HEK293 (cell line): ENCODE measurements around the gene SYTL1.
A peak's percentile ranks its signal among the peaks of the same experiment; 100 is the strongest.

ENCODE experiments used
- CTCF ChIA-PET: fragments of 350-600 bp; formaldehyde crosslinking; extraction: SDS; loops from one replicate; lab custom pipeline; 2021; ENCODE audit warnings: antibody characterized with exemption; lab: Yijun Ruan, JAX
- POLR2A ChIA-PET: fragments of 300-600 bp; formaldehyde crosslinking; extraction: SDS; loops from one replicate; lab custom pipeline; 2020; ENCODE audit warnings: antibody characterized with exemption, inconsistent platforms; lab: Yijun Ruan, JAX
- H3K27ac ChIP-seq: fragments of 200-500 bp; sonication (Bioruptor generic); 2 replicates; pipeline ENCODE4 v1.5.1; 2014; ENCODE audit warnings: low read depth, low read length, control low read depth, inconsistent platforms; ENCODE audit errors: extremely low read depth
- H3K36me3 ChIP-seq, 2 experiments: fragments of 200-500 bp in 1 of 2; sonication (Bioruptor generic) in 1 of 2; 1 replicate in 1 of 2; 2 replicates in 1 of 2; pipeline ENCODE4 v1.5.1; 2014 to 2017; ENCODE audit warnings: inconsistent platforms in 2 of 2, low read length in 2 of 2; ENCODE audit not compliant: control insufficient read depth in 2 of 2, insufficient read depth in 1 of 2
- H3K4me1 ChIP-seq: fragments of 200-500 bp; sonication (Bioruptor generic); 2 replicates; pipeline ENCODE4 v1.5.1; 2014; ENCODE audit warnings: mild to moderate bottlenecking, low read length, inconsistent platforms; ENCODE audit not compliant: control insufficient read depth, insufficient read depth
- H3K4me3 ChIP-seq: 2 replicates; pipeline ENCODE4 v1.5.1; 2011; ENCODE audit warnings: low read depth, mild to moderate bottlenecking, control low read depth, low read length, moderate library complexity
- H3K9me3 ChIP-seq: fragments of 200-500 bp; sonication (Bioruptor generic); 2 replicates; pipeline ENCODE4 v1.5.1; 2014; ENCODE audit warnings: low read depth, low read length, inconsistent platforms; ENCODE audit not compliant: control insufficient read depth, insufficient read depth
- EGR2 ChIP-seq: fragments of 450-650 bp; formaldehyde crosslinking; IDR thresholded peaks from 2 replicates; pipeline ENCODE4 v1.5.1; 2016; ENCODE audit warnings: low read depth, missing biosample characterization, missing genetic modification characterization
- KLF9 ChIP-seq: fragments of 450-650 bp; formaldehyde crosslinking; IDR thresholded peaks from 2 replicates; pipeline ENCODE4 v1.5.1; 2016; ENCODE audit warnings: missing biosample characterization, missing genetic modification characterization, low read depth
- OSR2 ChIP-seq: fragments of 450-650 bp; formaldehyde crosslinking; IDR thresholded peaks from 2 replicates; pipeline ENCODE4 v1.5.1; 2016; ENCODE audit warnings: missing biosample characterization, missing genetic modification characterization
- SCRT2 ChIP-seq: fragments of 450-650 bp; formaldehyde crosslinking; IDR thresholded peaks from 2 replicates; pipeline ENCODE4 v1.5.1; 2016; ENCODE audit warnings: missing biosample characterization, missing genetic modification characterization
- SETDB1 ChIP-seq: IDR thresholded peaks from one replicate; pipeline ENCODE4 v1.6.1; 2017; ENCODE audit warnings: mild to moderate bottlenecking, low read length, moderate library complexity, mixed read lengths; ENCODE audit not compliant: insufficient read length
- ZBTB17 ChIP-seq: fragments of 450-650 bp; formaldehyde crosslinking; IDR thresholded peaks from 2 replicates; pipeline ENCODE4 v1.5.1; 2016; ENCODE audit warnings: missing biosample characterization, missing genetic modification characterization
- ZBTB49 ChIP-seq: fragments of 450-650 bp; formaldehyde crosslinking; IDR thresholded peaks from 2 replicates; pipeline ENCODE4 v1.5.1; 2016; ENCODE audit warnings: missing biosample characterization, missing genetic modification characterization, low read depth
- ZEB2 ChIP-seq: fragments of 450-650 bp; formaldehyde crosslinking; IDR thresholded peaks from 2 replicates; pipeline ENCODE4 v1.5.1; 2016; ENCODE audit warnings: missing biosample characterization, missing genetic modification characterization
- ZFHX2 ChIP-seq: fragments of 450-650 bp; formaldehyde crosslinking; conservative IDR thresholded peaks from 2 replicates; pipeline ENCODE4 v1.5.1; 2016; ENCODE audit warnings: missing biosample characterization, missing genetic modification characterization
- ZFP69B ChIP-seq: fragments of 450-650 bp; formaldehyde crosslinking; IDR thresholded peaks from 2 replicates; pipeline ENCODE4 v1.5.1; 2016; ENCODE audit warnings: missing biosample characterization, missing genetic modification characterization
- ZNF19 ChIP-seq: fragments of 450-650 bp; formaldehyde crosslinking; IDR thresholded peaks from 2 replicates; pipeline ENCODE4; 2016; ENCODE audit warnings: missing biosample characterization, missing genetic modification characterization, low read depth
- ZNF2 ChIP-seq: fragments of 450-650 bp; formaldehyde crosslinking; IDR thresholded peaks from 2 replicates; pipeline ENCODE4 v1.5.1; 2016; ENCODE audit warnings: missing biosample characterization, missing genetic modification characterization
- ZNF202 ChIP-seq: fragments of 450-650 bp; formaldehyde crosslinking; IDR thresholded peaks from 2 replicates; pipeline ENCODE4 v1.5.1; 2016; ENCODE audit warnings: missing biosample characterization, missing genetic modification characterization, borderline replicate concordance
- ZNF23 ChIP-seq: fragments of 450-650 bp; formaldehyde crosslinking; IDR thresholded peaks from 2 replicates; pipeline ENCODE4 v1.5.1; 2016; ENCODE audit warnings: missing biosample characterization, missing genetic modification characterization, borderline replicate concordance
- ZNF280C ChIP-seq: fragments of 450-650 bp; formaldehyde crosslinking; IDR thresholded peaks from 2 replicates; pipeline ENCODE4 v1.5.1; 2016; ENCODE audit warnings: missing biosample characterization, missing genetic modification characterization
- ZNF335 ChIP-seq: fragments of 450-650 bp; formaldehyde crosslinking; conservative IDR thresholded peaks from 2 replicates; pipeline ENCODE4 v1.5.1; 2016; ENCODE audit warnings: missing biosample characterization, missing genetic modification characterization
- ZNF362 ChIP-seq: fragments of 450-650 bp; formaldehyde crosslinking; IDR thresholded peaks from 2 replicates; pipeline ENCODE4 v1.5.1; 2016; ENCODE audit warnings: missing biosample characterization, missing genetic modification characterization
- ZNF473 ChIP-seq: fragments of 450-650 bp; formaldehyde crosslinking; IDR thresholded peaks from 2 replicates; pipeline ENCODE4 v1.5.1; 2017; ENCODE audit warnings: missing biosample characterization, missing genetic modification characterization
- ZNF549 ChIP-seq: fragments of 450-650 bp; IDR thresholded peaks from 2 replicates; pipeline ENCODE4 v1.5.1; 2018; ENCODE audit warnings: missing biosample characterization, missing genetic modification characterization, mild to moderate bottlenecking, inconsistent platforms, moderate library complexity
- ZNF571 ChIP-seq: fragments of 450-650 bp; formaldehyde crosslinking; IDR thresholded peaks from 2 replicates; pipeline ENCODE4 v1.5.0; 2017; ENCODE audit warnings: missing biosample characterization, missing genetic modification characterization
- ZNF658 ChIP-seq: fragments of 450-650 bp; formaldehyde crosslinking; IDR thresholded peaks from 2 replicates; pipeline ENCODE4; 2016; ENCODE audit warnings: missing biosample characterization, missing genetic modification characterization
- ZNF660 ChIP-seq: fragments of 450-650 bp; IDR thresholded peaks from 2 replicates; pipeline ENCODE4 v1.5.1; 2018; ENCODE audit warnings: missing biosample characterization, mild to moderate bottlenecking, missing genetic modification characterization
- TF ChIP-seq, protein P1 (sequence below): fragments of 450-650 bp; formaldehyde crosslinking; IDR thresholded peaks from 2 replicates; pipeline ENCODE4 v1.5.1; 2016; ENCODE audit warnings: missing biosample characterization, missing genetic modification characterization
- TF ChIP-seq, protein P2 (sequence below): fragments of 450-650 bp; formaldehyde crosslinking; IDR thresholded peaks from 2 replicates; pipeline ENCODE4 v1.5.1; 2016; ENCODE audit warnings: missing biosample characterization, missing genetic modification characterization

SYTL1 gene

DNA sequence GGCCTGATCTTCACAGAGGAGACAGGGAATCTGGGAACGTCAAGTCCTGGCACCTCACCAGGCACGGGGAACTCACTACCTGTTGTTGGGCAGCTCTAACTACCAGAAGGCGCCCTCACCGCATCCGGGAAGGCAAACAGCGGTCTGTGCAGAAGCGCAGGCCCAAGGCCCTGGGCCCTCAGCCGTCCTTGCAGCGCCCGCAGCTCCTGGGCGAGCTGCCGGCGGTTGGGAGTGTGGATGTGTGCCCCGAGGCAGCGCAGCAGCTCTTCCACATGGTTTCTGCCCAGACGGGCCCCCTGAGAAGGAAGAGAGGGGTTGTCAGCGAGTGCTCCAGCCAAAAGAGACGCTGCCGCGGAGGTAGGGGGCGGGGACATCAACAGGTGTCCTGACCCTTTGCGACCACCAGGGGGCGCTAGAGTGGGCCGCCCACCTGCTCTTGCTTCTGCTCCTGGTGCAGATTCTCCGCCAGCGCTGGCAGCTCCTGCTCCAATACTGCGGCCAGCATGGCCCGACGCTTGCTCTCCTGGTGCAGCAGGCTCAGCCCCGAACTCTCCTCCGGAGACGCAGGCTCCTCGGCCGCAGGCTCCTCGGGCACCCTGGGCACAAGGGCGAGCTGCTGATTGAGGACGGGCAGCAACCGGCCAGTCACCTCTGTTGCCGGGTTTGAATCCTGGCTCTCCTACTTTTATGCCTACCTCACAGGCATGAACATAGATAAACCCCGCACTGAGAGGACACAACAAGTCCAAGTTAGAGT lies 15.6 kb downstream of the SYTL1 start (continued):
- 0 out of 2 replicates have a peak, but pooled peaks have one; percentile 46 for TF ChIP-seq ZEB2
- TF ChIP-seq KLF9 (tag by site-specific recombination) = peak; percentile 89
- TF ChIP-seq ZNF660 (tag by site-specific recombination) = 0 out of 2 replicates have a peak, but pooled peaks have one; percentile 57
- TF ChIP-seq ZFHX2 = peak; percentile 90
- TF ChIP-seq ZNF2 (tag by site-specific recombination) = 0 out of 2 replicates have a peak, but pooled peaks have one; percentile 36
- peak; percentile 81 for TF ChIP-seq EGR2 (tag by site-specific recombination)
- TF ChIP-seq ZNF202 (tag by site-specific recombination) = no peak
- peak; percentile 100 for TF ChIP-seq SCRT2 (tag by site-specific recombination)
- TF ChIP-seq ZBTB49 (tag by site-specific recombination) = no peak
- TF ChIP-seq OSR2 (tag by site-specific recombination) = peak; percentile 49; the same call in 1 of the 2 replicates
- peak; percentile 36; the same call in 1 of the 2 replicates for TF ChIP-seq ZNF335 (tag by site-specific recombination)
- 0 out of 2 replicates have a peak, but pooled peaks have one; percentile 24 for TF ChIP-seq ZBTB17 (tag by site-specific recombination)

- no peaks in the 10 kb centered on the region for H3K9me3 ChIP-seq
- H3K4me1 ChIP-seq = no peaks in the 10 kb centered on the region
- no peak overlapping the region for H3K27ac ChIP-seq
- H3K36me3 ChIP-seq = peaks cover 0 to 55% of the 10 kb centered on the region in 2 experiments; a peak in 1 of 3 replicates
- TF ChIP-seq, protein P1, sequence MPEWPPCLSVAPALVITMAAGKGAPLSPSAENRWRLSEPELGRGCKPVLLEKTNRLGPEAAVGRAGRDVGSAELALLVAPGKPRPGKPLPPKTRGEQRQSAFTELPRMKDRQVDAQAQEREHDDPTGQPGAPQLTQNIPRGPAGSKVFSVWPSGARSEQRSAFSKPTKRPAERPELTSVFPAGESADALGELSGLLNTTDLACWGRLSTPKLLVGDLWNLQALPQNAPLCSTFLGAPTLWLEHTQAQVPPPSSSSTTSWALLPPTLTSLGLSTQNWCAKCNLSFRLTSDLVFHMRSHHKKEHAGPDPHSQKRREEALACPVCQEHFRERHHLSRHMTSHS (tag by site-specific recombination) = no peak
- TF ChIP-seq SETDB1 = no peak
- no peak for TF ChIP-seq ZNF19
- TF ChIP-seq ZNF549 = no peak
- no peak for TF ChIP-seq ZNF571 (tag by site-specific recombination)
- TF ChIP-seq, protein P2, sequence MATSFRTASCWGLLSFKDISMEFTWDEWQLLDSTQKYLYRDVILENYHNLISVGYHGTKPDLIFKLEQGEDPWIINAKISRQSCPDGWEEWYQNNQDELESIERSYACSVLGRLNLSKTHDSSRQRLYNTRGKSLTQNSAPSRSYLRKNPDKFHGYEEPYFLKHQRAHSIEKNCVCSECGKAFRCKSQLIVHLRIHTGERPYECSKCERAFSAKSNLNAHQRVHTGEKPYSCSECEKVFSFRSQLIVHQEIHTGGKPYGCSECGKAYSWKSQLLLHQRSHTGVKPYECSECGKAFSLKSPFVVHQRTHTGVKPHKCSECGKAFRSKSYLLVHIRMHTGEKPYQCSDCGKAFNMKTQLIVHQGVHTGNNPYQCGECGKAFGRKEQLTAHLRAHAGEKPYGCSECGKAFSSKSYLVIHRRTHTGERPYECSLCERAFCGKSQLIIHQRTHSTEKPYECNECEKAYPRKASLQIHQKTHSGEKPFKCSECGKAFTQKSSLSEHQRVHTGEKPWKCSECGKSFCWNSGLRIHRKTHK (tag by site-specific recombination) = no peak
- no peak for TF ChIP-seq ZFP69B
- TF ChIP-seq ZNF362 = no peak
- no peak for TF ChIP-seq ZNF658 (tag by site-specific recombination)
- TF ChIP-seq ZNF280C (tag by site-specific recombination) = no peak
- no peak for TF ChIP-seq ZNF23
- TF ChIP-seq ZNF473 (tag by site-specific recombination) = no peak
- ChIA-PET POLR2A (interaction anchor here (4.4 kb wide), 1 partner anchor 8 kb away, joined by 23 read pairs; the partner anchor contains the start of gene MAP3K6), CTCF (interaction anchor here (0.5 to 7.8 kb wide), 28 partner anchors 9 to 373 kb away, joined by 3 to 84 read pairs (median 5); partner anchors contain the start of genes MAP3K6 and SYTL1)
- no peak overlapping the region for H3K4me3 ChIP-seq
Measured at GRCh38 chr1:27358038-27358927, 16.5 kb downstream of the SYTL1 start.
